Amygdala (tissue), 56 donors: ENCODE data around the gene ARPC5.
A peak's percentile ranks its signal among the peaks of the same experiment; 100 is the strongest.
"Not testable (repeated sequence)": the region's sequence is repeated elsewhere in the genome, so short reads cannot be mapped to it uniquely, and the experiment has no call there.

Experiments
- DNase-seq, 56 donors: peaks; one replicate each; lab custom pipeline; 2025; lab: John Stamatoyannopoulos, UW

ARPC5 gene

GRCh38 chr1:183648042-183648441 lies 12.5 kb upstream of the ARPC5 start:
- DNase-seq: no peak

- DNase-seq: no peak
Measured at GRCh38 chr1:183646776-183647175, 11.2 kb upstream of the ARPC5 start.

GRCh38 chr1:183645531-183645930 lies 9.9 kb upstream of the ARPC5 start:
- DNase-seq: no peak

- no peak for DNase-seq
Measured at GRCh38 chr1:183642166-183642565, 6.6 kb upstream of the ARPC5 start.

- no peak for DNase-seq
Measured at GRCh38 chr1:183640193-183640592, 4.6 kb upstream of the ARPC5 start.

GRCh38 chr1:183638649-183639387 lies 3.2 kb upstream of the ARPC5 start:
- no peak for DNase-seq

GRCh38 chr1:183636783-183637182 lies 1.2 kb upstream of the ARPC5 start:
- DNase-seq: no peak

- DNase-seq: no peak
Measured at GRCh38 chr1:183636334-183636682, 725 bp upstream of the ARPC5 start.

GRCh38 chr1:183635099-183635605 lies 431 bp downstream of the ARPC5 start:
- DNase-seq: peak in 8 of 56 donors; percentile 36 to 62 (median 50)

GRCh38 chr1:183634429-183635065 lies 1.0 kb downstream of the ARPC5 start:
- no peak for DNase-seq

- peak in 3 of 56 donors; percentile 5 to 47 (median 16) for DNase-seq
Measured at GRCh38 chr1:183633676-183634343, 1.8 kb downstream of the ARPC5 start.

- DNase-seq: no peak
Measured at GRCh38 chr1:183632964-183633363, 2.6 kb downstream of the ARPC5 start.

GRCh38 chr1:183632114-183632513 lies 3.5 kb downstream of the ARPC5 start:
- no peak for DNase-seq

GRCh38 chr1:183630748-183631147 lies 4.8 kb downstream of the ARPC5 start:
- DNase-seq: peak in 6 of 56 donors; percentile 7 to 37 (median 16)

- DNase-seq: no peak
Measured at GRCh38 chr1:183628537-183628936, 7.0 kb downstream of the ARPC5 start.

- not testable (repeated sequence) for DNase-seq
Measured at GRCh38 chr1:183626236-183626635, 9.3 kb downstream of the ARPC5 start.

- peak in 31 of 56 donors; percentile 7 to 76 (median 30) for DNase-seq
Measured at GRCh38 chr1:183622884-183623785, 12.4 kb downstream of the ARPC5 start.

- no peak for DNase-seq
Measured at GRCh38 chr1:183622013-183622412, 13.6 kb downstream of the ARPC5 start.

- no peak for DNase-seq
Measured at GRCh38 chr1:183620311-183620710, 15.3 kb downstream of the ARPC5 start.

GRCh38 chr1:183619781-183620180 lies 15.8 kb downstream of the ARPC5 start:
- no peak for DNase-seq
